H1 (cell line): ENCODE measurements around the gene RAB40B. TPM values are rescaled to one million over a fixed set of nuclear protein-coding genes. Genes with fewer than 3 reads are reported as not detected.

ENCODE experiments used
- CTCF ChIA-PET: fragments of 300-600 bp; sonication (Branson Sonifier 250); formaldehyde crosslinking; loops from one replicate; lab custom pipeline; 2021; ENCODE audit not compliant: partially characterized antibody; lab: Charles Lee
- POLR2A ChIA-PET: fragments of 300-600 bp; sonication (Branson Sonifier 250); formaldehyde crosslinking; loops from one replicate; lab custom pipeline; 2021; ENCODE audit warnings: inconsistent platforms; ENCODE audit not compliant: partially characterized antibody; lab: Charles Lee
- DNase-seq, 2 experiments: peaks; one replicate each; pipeline versions ENCODE4 v3.0.0 to v3.0.0-alpha.2; 2010 to 2022; ENCODE audit warnings: low spot score in 2 of 2, low read depth in 1 of 2, mixed read lengths in 1 of 2
- FAIRE-seq: peaks from 2 replicates; lab custom pipeline; 2011; peaks lifted over from hg19 to GRCh38; lab: Jason Lieb, UNC
- H2AFZ ChIP-seq: 2 replicates; pipeline ENCODE4 v1.8.1; 2012; ENCODE audit warnings: low read length, inconsistent platforms
- H2AK5ac ChIP-seq: 2 replicates; pipeline ENCODE4 v1.6.1; 2013; ENCODE audit warnings: low read depth, low read length
- H2BK120ac ChIP-seq: replicated peaks from 2 replicates; pipeline ENCODE3; 2013; ENCODE audit warnings: low read depth, low read length, inconsistent platforms
- H2BK12ac ChIP-seq: 2 replicates; pipeline ENCODE4 v1.6.1; 2013; ENCODE audit warnings: low read depth, low read length
- H2BK15ac ChIP-seq: 2 replicates; pipeline ENCODE4 v1.6.1; 2013; ENCODE audit warnings: low read length
- H2BK20ac ChIP-seq: 2 replicates; pipeline ENCODE4 v1.6.1; 2013; ENCODE audit warnings: low read length
- H2BK5ac ChIP-seq: 2 replicates; pipeline ENCODE4 v1.6.1; 2013; ENCODE audit warnings: low read depth, low read length
- H3K14ac ChIP-seq: 2 replicates; pipeline ENCODE4 v1.6.1; 2013; ENCODE audit warnings: inconsistent platforms; ENCODE audit not compliant: insufficient read length
- H3K18ac ChIP-seq: 2 replicates; pipeline ENCODE4 v1.6.1; 2013; ENCODE audit warnings: low read length; ENCODE audit errors: extremely low read depth
- H3K23ac ChIP-seq: 2 replicates; pipeline ENCODE4 v1.6.1; 2013; ENCODE audit warnings: inconsistent platforms; ENCODE audit not compliant: insufficient read length
- H3K23me2 ChIP-seq: 2 replicates; pipeline ENCODE4 v1.6.1; 2013; ENCODE audit warnings: low read depth, low read length
- H3K27ac ChIP-seq: 2 replicates; pipeline ENCODE4 v1.6.1; 2011; ENCODE audit warnings: low read depth, low read length, inconsistent platforms
- H3K27me3 ChIP-seq, 4 experiments: replicated peaks in 1 of 4; 1 replicate in 1 of 4; 2 replicates in 3 of 4; pipeline versions ENCODE4 v1.6.1 to v1.8.1; 2011 to 2013; ENCODE audit warnings: low read length in 3 of 4, mild to moderate bottlenecking in 3 of 4, inconsistent platforms in 2 of 4, mixed read lengths in 2 of 4, moderate library complexity in 1 of 4; ENCODE audit not compliant: control insufficient read depth in 3 of 4, insufficient read depth in 3 of 4; ENCODE audit errors: extremely low read depth in 1 of 4
- H3K36me3 ChIP-seq, 4 experiments: 2 replicates each; pipeline versions ENCODE4 v1.6.1 to v1.8.1; 2011 to 2013; ENCODE audit warnings: mild to moderate bottlenecking in 4 of 4, low read length in 3 of 4, moderate library complexity in 2 of 4, control low read depth in 1 of 4, inconsistent platforms in 1 of 4; ENCODE audit not compliant: insufficient read depth in 4 of 4, control insufficient read depth in 2 of 4
- H3K4ac ChIP-seq: replicated peaks from 2 replicates; pipeline ENCODE3; 2013; ENCODE audit warnings: low read length, low read depth, mixed read lengths, inconsistent platforms; ENCODE audit not compliant: insufficient read length
- H3K4me1 ChIP-seq, 4 experiments: replicated peaks in 1 of 4; 1 replicate in 1 of 4; 2 replicates in 3 of 4; pipeline versions ENCODE4 v1.6.1 to v1.8.1; 2011 to 2013; ENCODE audit warnings: low read length in 3 of 4, inconsistent platforms in 2 of 4, mixed read lengths in 1 of 4; ENCODE audit not compliant: insufficient read depth in 4 of 4, control insufficient read depth in 3 of 4
- H3K4me2 ChIP-seq, 2 experiments: 2 replicates each; pipeline versions ENCODE4 v1.6.1 to v1.8.1; 2011 to 2013; ENCODE audit warnings: low read depth in 2 of 2, low read length in 2 of 2, control low read depth in 1 of 2, inconsistent platforms in 1 of 2, mild to moderate bottlenecking in 1 of 2; ENCODE audit not compliant: insufficient read depth in 1 of 2
- H3K4me3 ChIP-seq, 4 experiments: fragments of 200-600, 300-600 bp in 1 of 4; sonication (generic), shearing (Covaris generic), sonication (Bioruptor Twin) in 1 of 4; 2 replicates each; pipeline versions ENCODE4 v1.5.1 to v1.8.1; 2011 to 2016; ENCODE audit warnings: low read length in 4 of 4, low read depth in 3 of 4, control low read depth in 2 of 4, inconsistent platforms in 2 of 4, mild to moderate bottlenecking in 2 of 4, mixed read lengths in 1 of 4, moderate library complexity in 1 of 4; ENCODE audit not compliant: insufficient read depth in 2 of 4; ENCODE audit errors: extremely low read depth in 1 of 4
- H3K56ac ChIP-seq: replicated peaks from 2 replicates; pipeline ENCODE3; 2013; ENCODE audit warnings: low read depth, mild to moderate bottlenecking, mixed read lengths, low read length, inconsistent platforms; ENCODE audit not compliant: insufficient read length
- H3K79me1 ChIP-seq: 2 replicates; pipeline ENCODE4 v1.6.1; 2013; ENCODE audit warnings: low read depth, low read length, control low read depth
- H3K79me2 ChIP-seq, 2 experiments: 2 replicates each; pipeline versions ENCODE4 v1.6.1 to v1.8.1; 2012 to 2013; ENCODE audit warnings: low read length in 2 of 2, mild to moderate bottlenecking in 2 of 2, inconsistent platforms in 1 of 2; ENCODE audit not compliant: insufficient read depth in 2 of 2, control insufficient read depth in 1 of 2
- H3K9ac ChIP-seq, 4 experiments: replicated peaks in 1 of 4; 1 replicate in 1 of 4; 2 replicates in 3 of 4; pipeline versions ENCODE4 v1.6.1 to v1.8.1; 2011 to 2013; ENCODE audit warnings: low read depth in 3 of 4, low read length in 3 of 4, control low read depth in 2 of 4, mild to moderate bottlenecking in 2 of 4, moderate library complexity in 2 of 4, inconsistent platforms in 1 of 4; ENCODE audit errors: extremely low read depth in 1 of 4
- H3K9me3 ChIP-seq, 2 experiments: 2 replicates each; pipeline versions ENCODE4 v1.6.1 to v1.8.1; 2012 to 2013; ENCODE audit warnings: mild to moderate bottlenecking in 2 of 2, moderate library complexity in 2 of 2, control low read depth in 1 of 2, inconsistent platforms in 1 of 2, low read depth in 1 of 2, low read length in 1 of 2, mixed read lengths in 1 of 2; ENCODE audit not compliant: insufficient read depth in 2 of 2
- H4K20me1 ChIP-seq, 2 experiments: replicated peaks in 1 of 2; 2 replicates each; pipeline versions ENCODE3 to v1.8.1; 2011 to 2013; ENCODE audit warnings: inconsistent platforms in 2 of 2, low read length in 2 of 2, mild to moderate bottlenecking in 1 of 2; ENCODE audit not compliant: insufficient read depth in 2 of 2, control insufficient read depth in 1 of 2
- H4K5ac ChIP-seq: 2 replicates; pipeline ENCODE4 v1.6.1; 2013; ENCODE audit warnings: low read length, low read depth, mixed read lengths, inconsistent platforms; ENCODE audit not compliant: insufficient read length
- H4K8ac ChIP-seq: 2 replicates; pipeline ENCODE4 v1.8.0; 2013; ENCODE audit warnings: mild to moderate bottlenecking, moderate library complexity, low read length, inconsistent platforms; ENCODE audit not compliant: insufficient read depth; ENCODE audit errors: extremely low read depth
- H4K91ac ChIP-seq: replicated peaks from 2 replicates; pipeline ENCODE3; 2013; ENCODE audit warnings: low read length, mixed read lengths, inconsistent platforms; ENCODE audit not compliant: insufficient read length
- BCL11A ChIP-seq, 2 experiments: IDR thresholded peaks; one replicate each; pipeline ENCODE4 v1.6.1; 2011; ENCODE audit warnings: low read depth in 2 of 2, low read length in 2 of 2, mild to moderate bottlenecking in 2 of 2
- EZH2 ChIP-seq: fragments of 200-600 bp; sonication (generic); IDR thresholded peaks from 2 replicates; pipeline ENCODE4 v1.7.1; 2012; ENCODE audit warnings: low read depth, mild to moderate bottlenecking, moderate library complexity, low read length, inconsistent platforms; ENCODE audit not compliant: severe bottlenecking
- GABPA ChIP-seq: IDR thresholded peaks from 2 replicates; pipeline ENCODE4 v1.6.1; 2011; ENCODE audit warnings: mild to moderate bottlenecking, low read length, moderate library complexity, borderline replicate concordance; ENCODE audit not compliant: insufficient read depth
- HDAC2 ChIP-seq, 2 experiments: fragments of 300-600 bp in 1 of 2; sonication (generic) in 1 of 2; IDR thresholded peaks; 2 replicates each; pipeline ENCODE4 v1.6.1; 2011 to 2012; ENCODE audit warnings: low read depth in 2 of 2, low read length in 2 of 2, mild to moderate bottlenecking in 2 of 2, moderate library complexity in 2 of 2, borderline replicate concordance in 1 of 2, inconsistent platforms in 1 of 2
- HDAC6 ChIP-seq: IDR thresholded peaks from one replicate; pipeline ENCODE4 v1.7.1; 2012; ENCODE audit warnings: low read depth, mild to moderate bottlenecking, inconsistent platforms, low read length, moderate library complexity
- MAX ChIP-seq: IDR thresholded peaks from 2 replicates; pipeline ENCODE4 v1.6.1; 2012; ENCODE audit warnings: inconsistent platforms
- POLR2A ChIP-seq, 2 experiments: IDR thresholded peaks; 1 replicate in 1 of 2; 2 replicates in 1 of 2; pipeline ENCODE4 v1.6.1; 2011; ENCODE audit warnings: low read depth in 2 of 2, low read length in 2 of 2, mild to moderate bottlenecking in 2 of 2; ENCODE audit errors: control extremely low read depth in 1 of 2
- POLR2AphosphoS5 ChIP-seq: IDR thresholded peaks from 2 replicates; pipeline ENCODE4 v1.6.1; 2011; ENCODE audit warnings: low read depth, low read length
- RFX5 ChIP-seq: IDR thresholded peaks from 2 replicates; pipeline ENCODE4 v1.6.1; 2011; ENCODE audit warnings: low read depth, low read length, improper control_type of control experiment, borderline replicate concordance
- RXRA ChIP-seq: IDR thresholded peaks from 2 replicates; pipeline ENCODE4 v1.6.1; 2011; ENCODE audit warnings: low read depth, mild to moderate bottlenecking, low read length, moderate library complexity; ENCODE audit not compliant: insufficient read depth
- SIN3A ChIP-seq, 2 experiments: IDR thresholded peaks in 1 of 2; conservative IDR thresholded peaks in 1 of 2; 2 replicates each; pipeline ENCODE4 v1.6.1; 2011 to 2012; ENCODE audit warnings: low read length in 2 of 2, improper control_type of control experiment in 1 of 2, low read depth in 1 of 2, mild to moderate bottlenecking in 1 of 2
- SIRT6 ChIP-seq: IDR thresholded peaks from one replicate; pipeline ENCODE4 v1.7.1; 2012; ENCODE audit warnings: low read length, inconsistent platforms
- TCF12 ChIP-seq: IDR thresholded peaks from 2 replicates; pipeline ENCODE4 v1.6.1; 2011; ENCODE audit warnings: low read depth, mild to moderate bottlenecking, low read length
- WGBS, 2 experiments: shearing (Covaris generic) in 1 of 2; methylation state at CpG; one replicate each; pipeline versions ENCODE4 v1.1.6 to v1.1.7; 2013 to 2015; ENCODE audit warnings: low lambda C conversion rate in 2 of 2, mixed read lengths in 2 of 2, inconsistent platforms in 1 of 2, low coverage in 1 of 2, missing lambda C conversion rate in 1 of 2; ENCODE audit not compliant: insufficient replicate concordance in 2 of 2, insufficient coverage in 1 of 2, insufficient read length in 1 of 2; ENCODE audit errors: extremely low coverage in 1 of 2, missing lambda C conversion rate in 1 of 2; 5-methylcytosine and 5-hydroxymethylcytosine counted together
- polyA plus RNA-seq, 7 experiments: library from polyadenylated mRNA; depleted of rRNA in 3 of 7; stranded (reverse) in 5 of 7; unstranded in 2 of 7; fragments of >200 nt in 5 of 7; fragments of 200-250 nt in 2 of 7; gene quantifications; 1 replicate in 5 of 7; 2 replicates in 1 of 7; 4 replicates in 1 of 7; pipeline versions ENCODE4 v1.2.1 to v1.2.3, GENCODE V29; 2011 to 2013; ENCODE audit warnings: missing spikeins in 2 of 7, mixed read lengths in 2 of 7
- total RNA-seq: library from RNA; stranded (reverse); fragmentation: NEBNext Ultra II Directional; extraction: Animal tissue kit (Norgen Biotek cat#: 25700); gene quantifications from 2 replicates; pipeline ENCODE4 v1.2.1, GENCODE V29; 2021

RAB40B gene
- total and polyA plus RNA-seq, 2 of the 8 experiments (the other 6 are each of a cell fraction or from before 2014, with no cell fraction given) = 3.1 to 4.6 TPM

GRCh38 chr17:82698974-82699442 is 510 bp upstream of the RAB40B start:
- H3K79me2 ChIP-seq = no peaks in the 10 kb centered on the region
- peaks cover 16 to 34% (median 24%) of the 10 kb centered on the region in 4 experiments for H3K27me3 ChIP-seq
- no peak overlapping the region for H4K91ac ChIP-seq
- no peak overlapping the region for H2BK12ac ChIP-seq
- no peak overlapping the region for H2BK20ac ChIP-seq
- no peaks in the 10 kb centered on the region for H3K9me3 ChIP-seq
- POLR2A ChIA-PET = no interaction called here
- H3K18ac ChIP-seq = no peak overlapping the region
- peak overlapping the region; percentile 33 to 78 (median 58) for H3K4me3 ChIP-seq
- H2BK120ac ChIP-seq = no peak overlapping the region
- WGBS, 2 experiments = 25% methylated on average over 17 of the region's 45 CpGs; no CpG with 5 or more reads in 1 of the 2 experiments
- no peak for DNase-seq
- no peaks in the 10 kb centered on the region; a peak in 1 of 8 replicates for H3K36me3 ChIP-seq
- H3K27ac ChIP-seq = no peak overlapping the region
- peaks cover 0 to 11% (median 6%) of the 10 kb centered on the region in 4 experiments; a peak in 4 of 7 replicates for H3K4me1 ChIP-seq
- peak overlapping the region; percentile 41; the same call in 1 of the 2 replicates for H2AFZ ChIP-seq
- peaks cover 0 to 9% of the 10 kb centered on the region in 2 experiments for H4K20me1 ChIP-seq
- H3K56ac ChIP-seq = no peak overlapping the region
- H3K23me2 ChIP-seq = peaks cover 8% of the 10 kb centered on the region; the same call in 1 of the 2 replicates
- peak overlapping the region; percentile 71; the same call in 1 of the 2 replicates for H4K8ac ChIP-seq
- H2AK5ac ChIP-seq = no peak overlapping the region
- H3K4me2 ChIP-seq = peak overlapping the region; percentile 52 to 90
- no peak overlapping the region for H4K5ac ChIP-seq
- CTCF ChIA-PET = no interaction called here
- no peak overlapping the region; the same call in 1 of the 2 replicates for H2BK5ac ChIP-seq
- no peak overlapping the region for H3K4ac ChIP-seq
- H3K23ac ChIP-seq = no peak overlapping the region
- FAIRE-seq = no peak
- H3K14ac ChIP-seq = no peak overlapping the region
- H3K79me1 ChIP-seq = no peaks in the 10 kb centered on the region
- no peak overlapping the region for H3K9ac ChIP-seq
- no peak overlapping the region for H2BK15ac ChIP-seq
- TF ChIP-seq POLR2AphosphoS5 (no peak), HDAC6 (no peak), SIN3A (conservative IDR thresholded peaks at IDR 0.05 in 1 of 2, IDR thresholded peaks at IDR 0.05 in 1 of 2; ENCODE audit: low read depth in 1 of 2, low read length in 2 of 2) (no peak), SIRT6 (no peak), GABPA (no peak), RFX5 (no peak), MAX (no peak), POLR2A (IDR thresholded peaks at IDR 0.05; ENCODE audit: control extremely low read depth in 1 of 2, low read depth in 2 of 2, low read length in 2 of 2) (no peak), TCF12 (no peak), EZH2 (no peak), HDAC2 (IDR thresholded peaks at IDR 0.05; ENCODE audit: borderline replicate concordance in 1 of 2, low read depth in 2 of 2, low read length in 2 of 2) (0 out of 4 replicates have a peak, but pooled peaks of 1 of the 2 experiments have one; percentile 43), BCL11A (IDR thresholded peaks at IDR 0.05; ENCODE audit: low read depth in 2 of 2, low read length in 2 of 2) (no peak), RXRA (no peak)
